Activated B cell treated with CpG ODN at 0.5 μM for 24 hours (primary cell): ENCODE results near the gene RAB11FIP2. TPM values are rescaled to one million over a fixed set of nuclear protein-coding genes. Genes with fewer than 3 reads are reported as not detected.

ENCODE experiments used
- ATAC-seq: fragments of 200-7000 bp; cut with Tn5 transposase; one replicate; pipeline ENCODE4 v1.10.0; 2021; ENCODE audit warnings: low read depth, mild to moderate bottlenecking, moderate library complexity
- CTCF ChIA-PET: fragments of 350-600 bp; sonication (Branson Sonifier 250); formaldehyde crosslinking; loops from one replicate; lab custom pipeline; 2021; ENCODE audit warnings: antibody characterized with exemption; lab: Charles Lee
- POLR2A ChIA-PET: fragments of 350-600 bp; sonication (Branson Sonifier 250); formaldehyde crosslinking; loops from one replicate; lab custom pipeline; 2021; ENCODE audit warnings: antibody characterized with exemption; lab: Charles Lee
- DNase-seq: peaks from one replicate; pipeline ENCODE4 v3.0.0; 2022
- H3K27ac Mint-ChIP-seq: one replicate; pipeline ENCODE4 v1.8.0; 2020; ENCODE audit warnings: mixed read lengths
- H3K27me3 Mint-ChIP-seq: one replicate; pipeline ENCODE4 v1.8.0; 2021; ENCODE audit warnings: mixed read lengths
- H3K36me3 Mint-ChIP-seq: one replicate; pipeline ENCODE4 v1.8.0; 2021; ENCODE audit warnings: low read depth, mixed read lengths
- H3K4me1 Mint-ChIP-seq: one replicate; pipeline ENCODE4 v1.8.0; 2021; ENCODE audit warnings: mixed read lengths
- H3K4me3 Mint-ChIP-seq: one replicate; pipeline ENCODE4 v1.8.0; 2020; ENCODE audit warnings: mild to moderate bottlenecking, mixed read lengths
- H3K9me3 Mint-ChIP-seq: one replicate; pipeline ENCODE4 v1.8.0; 2020; ENCODE audit warnings: mixed read lengths
- CTCF ChIP-seq: fragments of 200-600 bp; IDR thresholded peaks from one replicate; pipeline ENCODE4 v1.8.0; 2022; ENCODE audit warnings: antibody characterized with exemption, mild to moderate bottlenecking
- intact Hi-C: fragments of 100-400 bp; cut with micrococcal nuclease; formaldehyde crosslinking; loops from one replicate; pipeline ENCODE4 v1.15.1; 2024
- total RNA-seq: library from RNA; stranded (reverse); gene quantifications from 2 replicates; pipeline ENCODE4 v1.2.3, GENCODE V29; 2022

Gene RAB11FIP2
- total RNA-seq, 1 donor from 2014 or later, result 33.2 TPM

DNA sequence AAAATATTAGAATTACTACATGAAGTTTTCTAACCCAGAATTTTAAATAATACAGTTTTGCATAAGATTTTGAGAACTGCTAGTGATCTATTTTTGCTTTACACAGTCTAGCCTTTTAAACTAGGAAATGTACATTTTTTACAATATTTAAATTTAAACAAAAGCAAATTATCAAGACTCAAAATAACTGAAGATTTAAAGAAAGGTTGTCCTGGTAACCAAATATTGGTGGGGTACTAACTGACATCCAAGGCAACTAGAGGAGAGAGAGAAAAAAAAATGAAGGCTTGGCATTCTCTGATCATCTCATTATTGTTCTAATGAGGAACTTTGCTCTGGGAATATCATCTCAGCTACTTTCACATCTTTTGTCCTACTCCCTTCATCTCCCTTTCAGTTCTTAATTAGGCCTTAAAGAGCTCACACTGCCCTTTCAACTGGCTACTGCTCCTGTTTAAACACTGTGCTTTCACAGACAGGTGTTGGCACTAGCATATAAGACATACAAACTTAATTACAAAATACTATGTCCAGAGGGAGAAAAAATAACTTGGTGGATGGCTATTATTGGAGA, 33.7 kb downstream of the RAB11FIP2 start:
- no peak for DNase-seq
- TF ChIP-seq CTCF, result no peak
- intact Hi-C loops, result no loop called here
- Mint-ChIP-seq H3K27ac (no peak overlapping the region), H3K27me3 (no peaks in the 10 kb centered on the region), H3K4me3 (no peak overlapping the region), H3K9me3 (no peaks in the 10 kb centered on the region), H3K4me1 (no peaks in the 10 kb centered on the region), H3K36me3 (peaks cover 37% of the 10 kb centered on the region)
- ChIA-PET CTCF (no interaction called here), POLR2A (no interaction called here)
- no peak for ATAC-seq

DNA sequence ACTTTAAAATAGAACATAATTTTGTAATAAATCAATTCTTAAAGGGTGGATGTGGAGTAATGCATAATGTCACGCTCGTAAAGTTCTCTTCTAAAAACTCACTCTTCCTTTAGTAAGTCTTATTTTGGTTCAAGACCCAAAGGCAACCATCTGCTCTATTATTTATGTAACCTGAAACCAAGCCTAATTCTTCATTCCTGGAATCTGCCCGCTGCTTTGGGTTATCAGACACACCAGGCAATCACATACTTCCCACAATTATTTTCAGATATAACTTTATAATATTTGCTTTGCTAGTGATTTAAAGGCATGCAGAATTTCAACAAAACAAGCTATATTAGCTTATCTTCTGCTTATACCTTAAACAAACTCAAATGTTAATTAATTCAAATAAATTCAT, 39.0 kb downstream of the RAB11FIP2 start:
- no peaks in the 10 kb centered on the region for H3K4me1 Mint-ChIP-seq
- CTCF ChIA-PET, result no interaction called here
- POLR2A ChIA-PET, result no interaction called here
- H3K4me3 Mint-ChIP-seq, result no peak overlapping the region
- H3K27ac Mint-ChIP-seq, result no peak overlapping the region
- no peaks in the 10 kb centered on the region for H3K27me3 Mint-ChIP-seq
- DNase-seq (no peak), ATAC-seq (no peak)
- TF ChIP-seq CTCF, result no peak
- no peaks in the 10 kb centered on the region for H3K9me3 Mint-ChIP-seq
- peaks cover 49% of the 10 kb centered on the region for H3K36me3 Mint-ChIP-seq
- intact Hi-C loops, result no loop called here

GRCh38 chr10:118003126-118003525, 43.6 kb downstream of the RAB11FIP2 start:
- Mint-ChIP-seq H3K4me3 (no peak overlapping the region), H3K27me3 (no peaks in the 10 kb centered on the region), H3K27ac (no peak overlapping the region), H3K4me1 (no peaks in the 10 kb centered on the region), H3K36me3 (peaks cover 67% of the 10 kb centered on the region), H3K9me3 (no peaks in the 10 kb centered on the region)
- DNase-seq (no peak), ATAC-seq (no peak)
- ChIA-PET CTCF (no interaction called here), POLR2A (no interaction called here)
- no peak for TF ChIP-seq CTCF
- intact Hi-C loops, result no loop called here

DNA sequence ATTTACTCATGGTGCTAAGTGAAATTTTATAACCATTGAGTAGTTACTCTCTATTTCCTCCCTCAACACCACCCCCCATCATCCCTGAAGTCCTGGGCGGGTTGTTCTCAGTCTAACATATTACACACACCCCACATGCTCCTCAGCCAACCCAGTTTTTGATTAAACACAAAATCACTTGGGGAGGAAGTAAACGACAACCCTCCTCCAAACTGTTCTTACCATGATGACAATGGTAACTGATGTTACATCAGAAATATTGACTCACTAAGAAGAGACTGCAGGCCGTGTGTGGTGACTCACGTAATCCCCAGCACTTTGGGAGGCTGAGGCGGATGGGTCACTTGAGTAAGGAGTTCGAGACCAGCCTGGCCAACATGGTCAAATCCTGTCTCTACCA, 44.2 kb downstream of the RAB11FIP2 start:
- DNase-seq (no peak), ATAC-seq (no peak)
- H3K27me3 Mint-ChIP-seq, result no peaks in the 10 kb centered on the region
- no peaks in the 10 kb centered on the region for H3K9me3 Mint-ChIP-seq
- H3K4me3 Mint-ChIP-seq, result no peak overlapping the region
- H3K27ac Mint-ChIP-seq, result no peak overlapping the region
- TF ChIP-seq CTCF, result no peak
- intact Hi-C loops, result no loop called here
- peaks cover 63% of the 10 kb centered on the region for H3K36me3 Mint-ChIP-seq
- H3K4me1 Mint-ChIP-seq, result no peaks in the 10 kb centered on the region
- CTCF ChIA-PET, result no interaction called here
- POLR2A ChIA-PET, result no interaction called here

GRCh38 chr10:117997673-117998072, 49.1 kb downstream of the RAB11FIP2 start:
- DNase-seq, result no peak
- POLR2A ChIA-PET, result no interaction called here
- intact Hi-C loops, result no loop called here
- Mint-ChIP-seq H3K4me3 (no peak overlapping the region), H3K9me3 (no peaks in the 10 kb centered on the region), H3K36me3 (peaks cover 35% of the 10 kb centered on the region), H3K27ac (no peak overlapping the region), H3K27me3 (no peaks in the 10 kb centered on the region), H3K4me1 (no peaks in the 10 kb centered on the region)
- CTCF ChIA-PET, result no interaction called here
- no peak for TF ChIP-seq CTCF
- ATAC-seq, result no peak
